Gastroesophageal sphincter (tissue), 3 donors: ENCODE results near the gene SAMD4B.

ENCODE experiments used
- EP300 ChIP-seq: sonication (generic); formaldehyde crosslinking; IDR thresholded peaks from one replicate; pipeline ENCODE4 v1.6.1; 2017; ENCODE audit warnings: antibody characterized with exemption, mild to moderate bottlenecking
- POLR2A ChIP-seq, 2 donors: fragments of 450-650 bp; IDR thresholded peaks; one replicate each; pipeline ENCODE4 v1.6.1; 2017; ENCODE audit warnings: antibody characterized with exemption in 2 of 2, mild to moderate bottlenecking in 2 of 2, moderate library complexity in 1 of 2
- POLR2AphosphoS5 ChIP-seq: sonication (generic); formaldehyde crosslinking; IDR thresholded peaks from one replicate; pipeline ENCODE4 v1.6.1; 2017; ENCODE audit warnings: antibody characterized with exemption
- TF ChIP-seq, protein P1 (sequence below), 4 experiments: fragments of 200-600 bp in 2 of 4; fragments of 450-650 bp in 2 of 4; sonication (generic) in 1 of 4; IDR thresholded peaks; one replicate each; pipeline ENCODE4 v1.5.1; 2017 to 2019; ENCODE audit warnings: antibody characterized with exemption in 4 of 4, mild to moderate bottlenecking in 2 of 4, moderate library complexity in 2 of 4

- TF ChIP-seq POLR2AphosphoS5 (no peak), POLR2A (IDR thresholded peaks at IDR 0.05) (no peak), EP300 (no peak)
- TF ChIP-seq, protein P1, sequence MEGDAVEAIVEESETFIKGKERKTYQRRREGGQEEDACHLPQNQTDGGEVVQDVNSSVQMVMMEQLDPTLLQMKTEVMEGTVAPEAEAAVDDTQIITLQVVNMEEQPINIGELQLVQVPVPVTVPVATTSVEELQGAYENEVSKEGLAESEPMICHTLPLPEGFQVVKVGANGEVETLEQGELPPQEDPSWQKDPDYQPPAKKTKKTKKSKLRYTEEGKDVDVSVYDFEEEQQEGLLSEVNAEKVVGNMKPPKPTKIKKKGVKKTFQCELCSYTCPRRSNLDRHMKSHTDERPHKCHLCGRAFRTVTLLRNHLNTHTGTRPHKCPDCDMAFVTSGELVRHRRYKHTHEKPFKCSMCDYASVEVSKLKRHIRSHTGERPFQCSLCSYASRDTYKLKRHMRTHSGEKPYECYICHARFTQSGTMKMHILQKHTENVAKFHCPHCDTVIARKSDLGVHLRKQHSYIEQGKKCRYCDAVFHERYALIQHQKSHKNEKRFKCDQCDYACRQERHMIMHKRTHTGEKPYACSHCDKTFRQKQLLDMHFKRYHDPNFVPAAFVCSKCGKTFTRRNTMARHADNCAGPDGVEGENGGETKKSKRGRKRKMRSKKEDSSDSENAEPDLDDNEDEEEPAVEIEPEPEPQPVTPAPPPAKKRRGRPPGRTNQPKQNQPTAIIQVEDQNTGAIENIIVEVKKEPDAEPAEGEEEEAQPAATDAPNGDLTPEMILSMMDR (IDR thresholded peaks at IDR 0.05): no peak
These were observed 9.9 kb upstream of the SAMD4B start for GRCh38 chr19:39332293-39332692.
